ENCODE measurements around the gene MYPN.

GRCh38 chr10:68146133-68146532 is 36.8 kb downstream of the MYPN start:
- TF ChIP-seq BHLHE40 (IDR thresholded peaks at IDR 0.05; ENCODE audit: borderline replicate concordance) (no peak), FOXA1 (IDR thresholded peaks at IDR 0.05) (no peak)

Measured in HEK293T (cell line).